NCI-H345 treated with DMSO at 0.1 percent for 48 hours (cell line): Measurements from ENCODE around the gene PNN.
"Not testable (repeated sequence)": the region's sequence is repeated elsewhere in the genome, so short reads cannot be mapped to it uniquely, and the experiment has no call there.

Experiments used
- DNase-seq: peaks from one replicate; lab custom pipeline; 2025; ENCODE audit not compliant: unreplicated experiment; lab: John Stamatoyannopoulos, UW

The PNN gene

DNA sequence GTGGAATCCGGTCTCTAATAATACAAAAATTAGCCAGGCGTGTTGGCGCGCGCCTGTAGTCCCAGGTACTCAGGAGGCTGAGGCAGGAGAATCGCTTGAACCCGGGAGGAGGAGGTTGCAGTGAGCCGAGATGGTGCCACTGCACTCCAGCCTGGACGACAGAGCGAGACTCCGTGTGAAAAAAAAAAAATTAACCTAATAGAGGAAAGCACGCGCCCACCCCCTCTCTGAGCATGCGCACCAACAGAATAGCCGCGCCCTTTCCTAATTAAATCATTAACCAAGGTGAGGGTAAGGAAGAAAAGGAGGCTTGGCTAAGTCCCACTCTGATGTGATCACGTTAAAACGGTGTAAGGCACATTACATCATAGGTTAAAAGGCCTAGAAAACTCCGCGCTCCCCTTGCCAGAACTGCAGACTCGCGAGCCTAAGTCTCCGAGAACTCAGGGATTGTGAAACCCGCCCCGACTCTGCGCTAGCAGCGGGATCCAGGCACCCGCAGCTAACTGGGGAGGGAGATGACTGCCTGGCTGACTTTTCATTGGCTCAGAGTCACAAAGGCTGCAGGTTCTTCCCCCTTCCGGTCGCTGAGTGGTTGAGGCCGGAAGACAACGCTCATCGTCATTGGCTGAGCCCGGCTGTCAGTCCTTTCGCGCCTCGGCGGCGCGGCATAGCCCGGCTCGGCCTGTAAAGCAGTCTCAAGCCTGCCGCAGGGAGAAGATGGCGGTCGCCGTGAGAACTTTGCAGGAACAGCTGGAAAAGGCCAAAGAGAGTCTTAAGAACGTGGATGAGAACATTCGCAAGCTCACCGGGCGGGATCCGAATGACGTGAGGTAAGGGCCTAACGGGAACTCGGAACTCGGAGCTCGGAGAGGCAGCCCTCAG is at the start of gene PNN:
Gene PNN, plus strand, starts transcription at position 695 of the 885 bp plus-strand sequence. Its CDS starts 26 bp downstream, at position 721.
- peak; percentile 98 for DNase-seq

DNA sequence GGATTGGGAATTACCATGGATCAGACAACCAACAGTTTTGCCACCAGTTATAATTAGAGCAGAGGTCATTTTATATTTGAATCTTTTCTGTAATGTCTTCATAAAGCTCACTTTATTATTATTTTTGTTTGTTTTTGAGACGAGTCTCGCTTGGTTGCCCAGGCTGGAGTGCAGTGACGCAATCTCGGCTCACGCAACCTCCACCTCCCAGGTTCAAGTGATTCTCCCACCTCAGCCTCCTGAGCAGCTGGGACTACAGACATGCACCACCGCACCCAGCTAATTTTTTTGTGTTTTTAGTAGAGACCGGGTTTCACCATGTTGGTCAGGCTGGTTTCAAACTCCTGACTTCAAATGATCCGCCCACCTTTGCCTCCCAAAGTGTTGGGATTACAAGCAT is 37.2 kb upstream of the PNN start:
- DNase-seq, result not testable (repeated sequence)

DNA sequence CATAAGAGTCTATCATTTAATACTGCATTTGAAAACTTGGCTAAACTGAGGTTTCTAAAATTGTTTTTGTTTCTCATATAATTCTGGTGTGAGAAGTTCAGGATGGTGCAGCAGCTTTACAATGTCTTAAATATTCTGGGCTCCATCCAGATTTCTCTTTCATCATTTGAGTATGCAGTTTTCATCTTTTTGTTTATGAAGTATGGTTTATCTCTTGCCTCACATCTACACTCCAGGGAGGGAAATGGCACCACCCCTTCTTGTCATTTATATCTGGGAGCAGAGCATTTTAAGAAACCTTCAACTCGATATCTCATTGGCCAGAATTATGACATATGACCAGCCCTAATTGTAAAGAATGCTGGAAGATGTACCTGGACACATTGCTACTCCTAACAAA is 36.6 kb upstream of the PNN start:
- no peak for DNase-seq

DNA sequence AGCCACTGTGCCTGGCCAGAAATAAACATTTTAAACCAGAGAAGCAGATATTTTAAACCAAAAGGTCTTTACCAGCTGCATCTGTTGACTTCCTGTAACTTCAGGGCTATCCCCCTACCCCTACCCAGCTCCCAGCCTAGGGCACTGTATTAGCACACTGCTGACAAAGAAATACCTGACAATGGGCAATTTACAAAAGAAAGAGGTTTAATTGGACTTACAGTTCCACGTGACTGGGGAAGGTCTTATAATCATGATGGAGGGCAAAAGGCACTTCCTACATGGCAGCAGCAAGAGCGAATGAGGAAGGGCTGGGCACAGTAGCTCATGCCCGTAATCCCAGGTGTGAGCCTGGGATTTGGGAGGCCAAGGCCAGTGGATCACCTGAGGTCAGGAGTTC is 34.9 kb upstream of the PNN start:
- DNase-seq, result no peak

DNA sequence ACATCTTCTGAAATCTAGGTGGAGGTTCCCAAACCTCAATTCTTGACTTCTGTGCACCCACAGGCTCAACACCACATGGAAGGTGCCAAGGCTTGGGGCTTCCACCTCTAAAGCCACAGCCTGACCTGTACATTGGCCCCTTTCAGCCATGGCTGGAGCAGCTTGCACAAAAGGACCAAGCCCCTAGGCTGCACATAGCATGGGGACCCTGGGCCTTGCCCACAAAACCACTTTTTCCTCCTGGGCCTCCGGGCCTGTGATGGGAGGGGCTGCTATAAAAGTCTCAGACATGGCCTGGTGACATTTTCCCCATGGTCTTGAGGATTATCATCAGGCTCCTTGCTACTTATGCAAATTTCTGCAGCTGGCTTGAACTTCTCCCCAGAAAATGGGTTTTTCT is 33.4 kb upstream of the PNN start:
- not testable (repeated sequence) for DNase-seq

DNA sequence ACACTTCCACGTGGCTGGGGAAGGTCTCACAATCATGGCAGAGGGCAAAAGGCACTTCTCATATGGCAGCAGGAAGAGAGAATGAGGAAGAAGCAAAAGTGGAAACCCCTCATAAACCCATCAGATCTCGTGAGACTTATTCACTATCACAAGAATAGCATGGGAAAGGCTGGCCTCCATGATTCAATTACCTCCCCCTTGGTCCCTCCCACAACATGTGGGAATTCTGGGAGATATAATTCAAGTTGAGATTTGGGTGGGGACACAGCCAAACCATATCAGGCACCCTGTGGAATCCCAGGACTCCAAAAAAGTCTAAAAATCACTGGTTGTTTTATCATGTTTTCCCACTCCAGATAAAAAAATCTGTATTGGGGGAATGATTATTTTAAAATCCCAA is 31.8 kb upstream of the PNN start:
- DNase-seq, result not testable (repeated sequence)

DNA sequence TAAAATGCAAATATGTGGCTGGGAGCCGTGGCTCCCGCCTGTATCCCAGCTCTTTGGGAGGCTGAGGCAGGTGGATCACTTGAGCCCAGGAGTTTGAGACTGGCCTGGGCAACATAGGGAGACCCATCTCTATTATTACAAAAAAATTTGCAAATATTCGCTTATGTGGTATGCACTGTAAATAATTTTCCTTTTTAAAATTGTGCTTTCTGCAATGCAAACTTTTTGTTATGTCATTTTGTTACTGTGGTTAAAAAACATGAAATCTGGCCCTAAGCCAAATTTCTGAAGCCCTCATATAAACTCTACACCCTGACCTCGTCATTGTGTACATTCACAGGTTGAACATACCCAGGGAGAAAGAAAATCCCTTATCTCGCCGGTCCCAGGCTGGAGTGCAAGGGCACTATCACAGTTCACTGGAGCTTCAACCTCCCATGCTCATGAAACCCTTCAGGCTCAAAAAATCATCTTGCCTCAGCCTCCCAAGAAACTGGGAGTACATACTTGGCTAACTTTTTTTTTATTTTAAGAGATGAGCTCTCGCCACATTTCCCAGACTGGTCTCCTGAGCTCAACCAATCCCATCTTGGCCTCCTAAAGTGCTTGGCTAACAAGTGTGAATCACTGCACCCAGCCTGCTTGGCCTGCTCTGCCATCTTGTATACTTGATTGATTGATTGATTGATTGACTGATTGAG is 29.6 kb upstream of the PNN start:
- DNase-seq, result no peak

DNA sequence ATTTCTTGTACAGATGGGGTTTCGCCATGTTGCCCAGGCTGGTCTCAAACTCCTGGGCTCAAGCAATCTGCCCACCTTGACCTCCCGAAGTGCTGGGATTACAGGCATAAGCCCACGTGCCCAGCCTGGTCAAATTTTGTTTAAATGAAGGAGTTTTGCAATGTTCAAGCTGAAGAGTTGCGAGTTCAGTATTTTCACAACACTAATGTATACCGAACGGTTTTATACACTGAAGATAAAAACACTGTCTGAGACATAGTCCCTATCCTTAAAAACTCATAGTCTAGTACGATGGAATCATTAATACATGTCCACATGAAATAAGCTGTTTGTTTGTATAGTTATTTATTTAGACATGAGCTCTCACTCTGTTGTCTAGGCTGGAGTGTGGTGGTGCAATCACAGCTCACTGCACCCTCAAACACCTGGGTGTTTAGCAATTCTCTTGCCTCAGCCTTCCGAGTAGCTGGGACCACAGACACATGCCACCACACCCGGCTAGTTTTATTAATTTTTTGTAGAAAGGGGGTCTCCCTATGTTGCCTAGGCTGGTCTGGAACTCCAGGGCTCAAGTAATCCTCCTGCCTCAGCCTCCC is 20.4 kb upstream of the PNN start:
- no peak for DNase-seq

DNA sequence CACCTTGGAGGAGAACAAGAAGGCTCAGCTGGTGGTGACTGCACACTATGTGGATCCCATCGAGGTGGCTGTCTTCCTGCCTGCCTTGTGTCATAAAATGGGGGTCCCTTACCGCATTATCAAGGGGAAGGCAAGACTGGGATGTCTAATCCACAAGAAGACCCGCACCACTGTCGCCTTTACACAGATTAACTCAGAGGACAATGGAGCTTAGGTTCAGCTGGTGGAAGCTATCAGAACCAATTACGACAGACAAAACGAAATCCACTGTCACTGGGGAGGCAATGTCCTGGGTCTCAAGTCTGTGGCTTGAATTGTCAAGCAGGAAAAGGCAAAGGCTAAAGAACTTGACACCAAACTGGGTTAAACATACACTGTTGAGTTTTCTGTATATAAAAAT is 17.6 kb upstream of the PNN start:
- no peak for DNase-seq

DNA sequence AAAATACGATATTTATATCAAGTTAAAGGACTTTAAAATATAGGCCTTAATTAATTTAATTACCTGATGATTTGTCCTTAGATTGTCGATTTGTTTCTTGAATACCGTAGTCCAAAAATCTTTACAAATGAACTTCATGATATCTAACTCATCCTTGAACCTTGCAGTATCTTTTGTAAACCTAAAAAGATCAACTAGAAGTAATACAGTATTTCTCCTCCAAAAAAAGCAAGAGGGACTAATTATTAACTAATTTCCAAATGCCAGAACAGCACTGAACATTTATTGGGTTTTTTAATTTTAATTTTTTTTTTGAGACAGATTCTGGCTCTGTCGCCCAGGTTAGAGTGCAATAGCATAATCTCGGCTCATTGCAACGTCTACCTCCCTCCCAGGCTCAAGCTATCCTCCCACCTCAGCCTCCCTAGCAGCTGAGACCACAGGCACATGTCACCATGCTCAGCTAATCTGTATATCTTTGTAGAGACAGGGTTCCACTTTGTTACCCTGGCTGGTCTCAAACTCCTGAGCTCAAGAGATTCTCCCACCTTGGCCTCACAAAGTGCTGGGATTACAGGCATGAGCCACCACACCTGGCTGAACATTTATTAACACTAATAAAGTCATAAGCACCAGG is 16.7 kb upstream of the PNN start:
- DNase-seq, result no peak

DNA sequence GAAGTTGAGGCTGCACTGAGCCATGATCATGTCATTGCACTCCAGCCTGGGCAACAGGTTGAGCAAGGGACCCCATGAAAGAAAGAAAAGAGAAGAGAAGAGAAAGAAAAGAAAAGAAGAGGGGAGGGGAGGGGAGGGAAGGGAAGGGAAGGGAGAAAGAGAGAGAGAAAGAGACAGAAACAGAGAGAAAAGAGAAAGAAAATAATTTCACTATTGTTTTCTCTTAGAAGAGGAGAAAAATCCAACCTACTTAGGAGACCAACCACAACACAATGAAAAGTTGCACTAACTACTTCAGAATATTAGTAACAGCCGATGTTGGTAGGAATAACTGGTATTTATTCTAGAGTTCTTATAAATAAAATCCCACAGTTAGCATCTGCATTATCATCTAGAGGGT is 14.6 kb upstream of the PNN start:
- no peak for DNase-seq

DNA sequence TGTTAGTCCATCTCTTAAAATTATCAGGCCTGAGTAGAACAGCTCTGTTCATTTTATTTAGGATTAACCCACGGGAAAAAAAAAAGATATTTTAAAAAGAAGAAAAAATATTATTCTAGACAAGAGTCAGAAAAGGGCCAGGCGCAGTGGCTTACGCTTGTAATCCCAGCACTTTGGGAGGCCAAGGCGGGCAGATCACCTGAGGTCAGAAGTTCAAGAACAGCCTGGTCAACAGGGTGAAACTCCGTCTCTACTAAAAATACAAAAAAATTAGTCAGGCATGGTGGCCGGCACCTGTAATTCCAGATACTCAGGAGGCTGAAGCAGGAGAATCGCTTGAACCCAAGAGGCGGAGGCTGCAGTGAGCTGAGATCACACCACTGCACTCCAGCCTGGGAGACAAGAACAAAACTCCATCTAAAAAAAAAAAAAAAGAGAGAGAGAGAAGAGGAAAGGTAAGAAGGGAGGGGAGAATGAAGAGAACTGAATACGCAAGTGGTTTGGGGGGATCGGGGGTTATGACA is 7.2 kb upstream of the PNN start:
- not testable (repeated sequence) for DNase-seq

DNA sequence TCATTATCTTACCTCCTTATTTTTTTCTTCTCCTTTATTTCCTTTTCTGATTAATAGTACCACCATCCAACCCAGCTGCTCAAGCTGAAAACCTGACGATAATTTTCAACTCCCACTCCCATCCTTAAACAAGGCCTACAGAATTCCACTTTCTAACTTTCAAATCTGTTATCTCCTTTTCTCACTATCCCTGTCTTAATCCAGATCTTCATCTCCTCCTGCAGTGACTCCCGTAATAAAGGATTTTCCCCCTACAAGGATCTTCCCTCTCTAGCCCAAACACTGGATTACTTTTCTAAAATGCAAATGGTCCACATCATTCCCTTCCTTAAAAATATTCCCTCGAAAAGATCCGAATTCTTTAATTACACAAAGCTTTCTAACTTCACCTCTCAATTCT is 6.5 kb upstream of the PNN start:
- no peak for DNase-seq

DNA sequence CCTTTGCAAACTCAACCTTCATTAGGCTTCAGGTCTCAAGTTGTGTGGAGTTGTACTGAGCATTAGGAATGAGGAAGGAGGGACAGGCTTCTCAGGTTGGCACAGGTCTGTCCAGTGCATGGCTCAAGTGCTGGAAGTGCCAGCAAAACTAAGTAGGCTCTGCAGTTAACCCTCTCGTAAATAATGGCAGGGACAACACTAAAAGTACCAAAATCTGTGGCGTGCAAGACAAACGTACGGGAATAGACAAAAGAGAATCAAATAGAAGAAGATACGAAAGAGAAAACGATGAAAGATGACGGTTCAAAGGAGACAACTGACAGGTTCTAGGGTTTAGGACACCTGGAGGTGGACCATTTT is 5.5 kb upstream of the PNN start:
- DNase-seq, result peak; percentile 13

DNA sequence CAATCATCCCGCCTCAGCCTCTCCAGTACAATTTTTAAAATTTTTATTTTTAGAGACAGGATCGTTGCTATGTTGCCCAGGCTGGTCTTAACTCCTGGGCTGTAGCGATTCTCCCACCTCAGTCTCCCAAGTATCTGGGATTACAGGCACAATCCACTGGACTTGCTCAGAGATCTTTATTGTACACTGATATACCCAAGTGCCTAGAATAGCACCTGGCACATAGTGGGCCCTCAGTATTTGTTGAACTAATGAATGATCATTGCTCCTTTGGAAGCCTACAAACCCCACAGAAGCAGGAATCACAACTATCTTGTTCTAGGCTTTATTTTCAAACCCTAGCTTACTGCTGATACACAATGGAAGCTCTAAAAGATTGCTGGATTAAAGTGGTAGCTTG is 1.9 kb upstream of the PNN start:
- DNase-seq, result no peak

DNA sequence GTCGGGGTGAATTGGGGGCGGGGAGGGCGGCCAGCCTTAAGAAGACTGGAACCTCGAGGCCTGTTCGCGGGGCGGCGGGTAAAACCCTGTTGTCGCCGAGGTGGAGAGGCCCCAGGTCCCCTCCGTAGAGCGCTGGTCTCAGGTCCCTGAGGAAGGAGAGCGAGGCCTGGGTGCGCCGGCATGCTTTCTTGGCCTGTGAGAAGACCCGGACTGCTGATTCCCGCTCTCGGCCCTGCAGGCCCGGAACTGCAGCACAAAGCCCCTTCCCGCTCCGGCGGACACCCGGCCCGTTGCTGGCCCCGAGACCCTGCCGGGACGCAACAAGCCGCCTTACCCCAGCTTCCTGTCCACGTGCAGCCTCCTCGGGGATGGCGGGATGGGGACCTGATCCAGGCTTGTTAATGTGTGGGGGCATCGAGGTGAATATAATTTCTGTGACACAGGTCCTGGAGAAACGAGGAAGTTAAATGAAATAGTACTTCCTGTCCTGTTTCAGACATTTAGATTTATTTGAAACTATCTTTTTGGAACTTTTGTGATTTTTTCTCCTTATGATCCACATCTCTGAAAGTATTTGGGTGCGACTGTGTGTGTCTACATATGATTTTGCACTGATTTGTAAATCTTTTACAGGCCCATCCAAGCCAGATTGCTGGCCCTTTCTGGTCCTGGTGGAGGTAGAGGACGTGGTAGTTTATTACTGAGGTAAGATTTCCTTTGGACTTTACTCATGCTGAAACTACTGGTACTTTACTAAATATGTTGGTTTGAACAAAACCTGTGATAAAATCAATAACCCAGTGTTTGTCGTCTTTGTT is 600 bp downstream of the PNN start:
- no peak for DNase-seq

DNA sequence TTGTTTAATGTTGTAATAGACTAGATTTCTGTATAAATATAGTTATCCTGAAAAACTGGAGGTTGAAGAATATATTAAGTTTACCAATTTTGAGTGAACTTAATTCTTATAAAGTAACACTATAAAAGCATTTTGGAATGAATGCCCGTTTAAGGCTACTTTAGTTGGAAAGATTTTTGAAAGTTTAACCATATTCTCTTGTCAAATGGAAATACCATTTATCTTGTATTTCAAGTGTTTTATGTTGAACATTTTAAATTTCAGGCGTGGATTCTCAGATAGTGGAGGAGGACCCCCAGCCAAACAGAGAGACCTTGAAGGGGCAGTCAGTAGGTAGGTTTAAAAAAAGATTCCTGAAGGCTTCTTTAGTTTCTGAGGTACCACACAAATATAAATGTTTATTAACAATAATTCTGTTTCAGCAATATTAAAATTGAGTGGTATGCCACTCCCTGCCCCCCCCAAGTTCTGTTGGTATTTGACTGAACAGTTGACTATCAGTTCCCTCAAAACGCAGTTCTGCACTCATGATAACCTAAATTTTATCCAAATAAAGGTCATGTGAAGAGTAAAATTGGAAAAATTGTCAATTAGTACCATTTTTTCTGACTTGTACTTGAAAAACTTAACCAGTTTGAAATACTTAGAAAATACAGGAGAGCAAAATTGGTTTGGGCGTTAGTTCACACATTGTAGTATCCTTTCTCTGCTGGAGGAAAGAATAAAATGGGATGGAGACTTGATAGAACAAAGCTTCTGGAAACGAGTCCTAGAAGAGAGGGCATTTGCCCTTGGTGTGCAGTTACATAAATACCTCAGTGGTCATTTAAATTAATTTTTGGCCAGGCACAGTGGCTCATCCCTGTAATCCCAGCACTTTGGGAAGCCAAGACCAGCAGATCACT is 1.5 kb downstream of the PNN start:
- no peak for DNase-seq

DNA sequence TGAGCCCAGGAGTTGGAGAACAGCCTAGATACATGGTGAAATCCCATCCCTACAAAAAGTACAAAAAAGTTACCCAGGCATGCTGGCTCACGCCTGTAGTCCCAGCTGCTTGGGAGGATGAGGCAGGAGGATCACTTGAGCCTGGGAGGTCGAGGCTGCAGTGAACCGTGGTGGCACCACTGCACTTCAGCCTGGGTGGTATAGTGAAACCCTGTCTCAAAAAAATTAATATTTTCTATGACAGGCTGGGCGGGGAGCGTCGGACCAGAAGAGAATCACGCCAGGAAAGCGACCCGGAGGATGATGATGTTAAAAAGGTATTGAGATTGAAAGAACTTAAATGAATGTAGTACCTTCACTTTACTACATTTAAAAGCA is 2.1 kb downstream of the PNN start:
- no peak for DNase-seq

DNA sequence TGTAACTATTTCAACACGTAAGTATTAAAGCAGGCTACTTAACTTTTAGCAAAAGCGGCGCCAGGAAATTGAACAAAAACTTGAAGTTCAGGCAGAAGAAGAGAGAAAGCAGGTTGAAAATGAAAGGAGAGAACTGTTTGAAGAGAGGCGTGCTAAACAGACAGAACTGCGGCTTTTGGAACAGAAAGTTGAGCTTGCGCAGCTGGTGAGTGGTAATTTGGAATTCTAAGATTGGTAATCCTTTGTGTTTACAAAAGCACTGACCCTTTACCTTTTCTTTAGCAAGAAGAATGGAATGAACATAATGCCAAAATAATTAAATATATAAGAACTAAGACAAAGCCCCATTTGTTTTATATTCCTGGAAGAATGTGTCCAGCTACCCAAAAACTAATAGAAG is 4.0 kb downstream of the PNN start:
- no peak for DNase-seq

DNA sequence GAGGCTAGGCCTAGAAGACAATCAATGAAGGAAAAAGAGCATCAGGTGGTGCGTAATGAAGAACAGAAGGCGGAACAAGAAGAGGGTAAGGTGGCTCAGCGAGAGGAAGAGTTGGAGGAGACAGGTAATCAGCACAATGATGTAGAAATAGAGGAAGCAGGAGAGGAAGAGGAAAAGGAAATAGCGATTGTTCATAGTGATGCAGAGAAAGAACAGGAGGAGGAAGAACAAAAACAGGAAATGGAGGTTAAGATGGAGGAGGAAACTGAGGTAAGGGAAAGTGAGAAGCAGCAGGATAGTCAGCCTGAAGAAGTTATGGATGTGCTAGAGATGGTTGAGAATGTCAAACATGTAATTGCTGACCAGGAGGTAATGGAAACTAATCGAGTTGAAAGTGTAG is 5.5 kb downstream of the PNN start:
- DNase-seq, result no peak
